Measurements from ENCODE around the gene PSMB7. TPM values are rescaled to one million over a fixed set of nuclear protein-coding genes. Genes with fewer than 3 reads are reported as not detected.
A peak's percentile ranks its signal among the peaks of the same experiment; 100 is the strongest.

PSMB7 gene
- total RNA-seq, 2 donors from 2014 or later = 120 to 126 TPM

DNA sequence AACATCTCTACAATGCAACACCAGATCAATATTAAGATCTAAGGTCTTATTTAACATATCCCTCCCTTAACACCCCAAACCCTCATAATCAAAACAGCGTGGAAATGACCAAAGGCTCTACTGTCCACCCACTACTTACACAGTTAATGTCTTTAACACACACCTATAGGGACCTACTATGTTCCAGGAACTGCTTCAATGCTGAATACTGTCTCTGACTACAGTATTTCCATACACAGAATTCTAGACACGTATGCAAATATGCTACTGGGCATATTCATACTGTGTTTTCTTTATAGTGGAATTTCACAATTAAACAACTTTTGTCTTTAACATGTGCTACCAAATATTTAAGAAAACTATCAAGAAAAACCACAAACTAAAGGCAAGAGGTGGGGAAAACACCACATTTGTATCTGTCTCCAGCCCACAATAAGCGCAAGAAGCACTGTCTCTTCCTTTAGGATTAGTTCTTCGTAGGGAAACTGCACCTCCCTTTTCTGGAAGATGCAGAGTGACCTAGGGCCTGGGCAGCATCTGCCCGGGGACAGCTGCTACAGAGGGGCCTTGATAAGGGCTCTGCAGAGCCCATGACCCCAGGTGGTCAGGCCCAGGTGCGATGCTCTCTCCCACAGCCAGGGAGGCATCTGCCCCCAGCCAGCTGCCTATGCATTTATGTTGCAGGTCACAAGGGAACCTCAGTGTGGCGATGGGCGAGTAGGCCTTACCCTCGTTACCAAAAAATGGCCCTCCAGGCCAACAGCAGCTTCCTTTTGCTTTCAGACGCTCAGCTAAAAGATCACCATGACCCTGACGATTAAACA is 55.2 kb downstream of the PSMB7 start:
- DNase-seq = no peak
- H3K36me3 Mint-ChIP-seq (ENCODE audit: insufficient read depth in 2 of 2) = peaks cover 0 to 4% of the 10 kb centered on the region in 2 donors
- H3K4me3 Mint-ChIP-seq = no peak overlapping the region
- no peak for ATAC-seq (replicated peaks in 1 of 2)
- H3K4me1 Mint-ChIP-seq (ENCODE audit: low read depth) = peaks cover 34% of the 10 kb centered on the region
- H3K27ac Mint-ChIP-seq = peak overlapping the region; percentile 5
- H3K27me3 Mint-ChIP-seq (ENCODE audit: low read depth) = no peaks in the 10 kb centered on the region
- H3K9me3 Mint-ChIP-seq = no peaks in the 10 kb centered on the region

DNA sequence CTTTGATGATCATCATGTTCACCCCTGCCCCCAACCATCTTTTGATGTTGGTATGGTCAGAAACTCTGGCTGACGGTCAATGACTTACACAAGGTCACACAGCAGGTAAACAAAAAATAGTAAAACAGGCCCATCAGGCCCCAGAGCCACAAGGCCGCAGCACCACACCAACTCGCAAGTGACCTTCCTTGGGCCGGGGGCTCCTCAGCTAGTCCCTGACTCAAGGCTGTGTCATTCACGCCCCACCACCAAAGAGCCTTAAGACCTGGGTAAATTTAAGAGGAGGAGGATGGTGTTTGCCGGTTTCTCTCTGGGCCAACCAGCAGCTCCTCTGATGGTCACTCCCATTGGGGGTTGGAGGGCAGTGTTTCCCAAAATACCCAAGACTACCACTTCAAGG is 55.8 kb downstream of the PSMB7 start:
- Mint-ChIP-seq H3K9me3 (no peaks in the 10 kb centered on the region), H3K4me1 (ENCODE audit: low read depth) (peaks cover 29% of the 10 kb centered on the region), H3K36me3 (ENCODE audit: insufficient read depth in 2 of 2) (no peaks in the 10 kb centered on the region), H3K27ac (no peak overlapping the region), H3K27me3 (ENCODE audit: low read depth) (no peaks in the 10 kb centered on the region), H3K4me3 (no peak overlapping the region)
- ATAC-seq (replicated peaks in 1 of 2) (no peak), DNase-seq (no peak)

DNA sequence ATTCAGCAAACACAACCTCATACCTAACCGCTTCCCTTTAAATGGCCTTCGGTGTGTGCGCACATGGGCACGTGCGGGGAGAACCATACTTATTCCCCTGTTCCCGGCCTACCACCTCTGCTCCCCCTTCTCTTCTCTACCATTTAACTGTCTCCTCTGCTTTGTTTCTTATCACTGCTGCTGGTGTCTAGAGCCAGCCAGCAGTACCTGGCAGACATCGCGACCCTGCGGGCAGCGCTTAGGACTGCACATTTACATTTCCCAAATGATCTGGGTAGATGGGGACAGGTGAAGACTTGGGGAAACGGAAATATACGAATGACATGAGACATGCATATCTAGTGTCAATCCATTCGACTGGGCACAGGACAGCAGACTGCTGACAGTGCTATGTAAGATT is 56.6 kb downstream of the PSMB7 start:
- Mint-ChIP-seq H3K27ac (no peak overlapping the region), H3K4me1 (ENCODE audit: low read depth) (peaks cover 29% of the 10 kb centered on the region)
- no peak for DNase-seq

DNA sequence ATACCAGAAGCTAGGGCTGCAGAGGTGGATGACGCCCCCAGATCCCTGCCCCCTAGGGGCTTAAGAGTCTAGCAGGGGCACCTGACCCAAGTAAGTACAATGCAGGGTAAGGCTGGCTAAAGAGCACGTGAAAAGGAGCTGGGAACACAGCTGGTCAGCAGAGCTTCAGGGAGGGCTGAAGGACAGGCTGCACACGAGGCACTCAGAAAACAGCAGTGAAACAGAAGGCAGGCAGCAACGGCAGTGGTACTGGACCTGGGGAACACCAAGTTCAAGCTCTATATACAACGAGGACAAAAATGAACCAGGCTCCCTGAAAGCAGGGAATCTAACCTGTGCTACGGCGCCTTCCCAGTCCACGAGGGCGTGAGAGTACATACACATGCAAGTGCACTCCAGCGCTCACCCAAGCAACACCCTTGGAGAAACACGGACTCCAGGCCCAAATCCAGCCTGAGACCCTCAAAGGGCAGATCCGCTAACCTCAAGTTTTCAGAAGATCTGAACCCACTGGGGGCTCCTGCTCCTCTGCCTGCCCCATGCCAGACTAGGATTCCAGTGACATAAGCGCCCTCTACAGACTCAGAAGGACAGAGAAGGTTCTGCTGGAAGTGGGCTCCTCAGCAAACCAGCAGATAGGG is 57.4 kb downstream of the PSMB7 start:
- Mint-ChIP-seq H3K27me3 (ENCODE audit: low read depth) (no peaks in the 10 kb centered on the region), H3K27ac (peak overlapping the region; percentile 72), H3K4me3 (no peak overlapping the region), H3K9me3 (no peaks in the 10 kb centered on the region), H3K4me1 (ENCODE audit: low read depth) (peaks cover 29% of the 10 kb centered on the region), H3K36me3 (ENCODE audit: insufficient read depth in 2 of 2) (peaks cover 0 to 1% of the 10 kb centered on the region in 2 donors)
- DNase-seq = no peak
- ATAC-seq (replicated peaks in 1 of 2) = no peak

More for the DNA sequence above, 56.6 kb downstream of the PSMB7 start:
- Mint-ChIP-seq H3K36me3 (ENCODE audit: insufficient read depth in 2 of 2) (no peaks in the 10 kb centered on the region), H3K4me3 (no peak overlapping the region), H3K27me3 (ENCODE audit: low read depth) (no peaks in the 10 kb centered on the region), H3K9me3 (no peaks in the 10 kb centered on the region)
- no peak for ATAC-seq (replicated peaks in 1 of 2)

DNA sequence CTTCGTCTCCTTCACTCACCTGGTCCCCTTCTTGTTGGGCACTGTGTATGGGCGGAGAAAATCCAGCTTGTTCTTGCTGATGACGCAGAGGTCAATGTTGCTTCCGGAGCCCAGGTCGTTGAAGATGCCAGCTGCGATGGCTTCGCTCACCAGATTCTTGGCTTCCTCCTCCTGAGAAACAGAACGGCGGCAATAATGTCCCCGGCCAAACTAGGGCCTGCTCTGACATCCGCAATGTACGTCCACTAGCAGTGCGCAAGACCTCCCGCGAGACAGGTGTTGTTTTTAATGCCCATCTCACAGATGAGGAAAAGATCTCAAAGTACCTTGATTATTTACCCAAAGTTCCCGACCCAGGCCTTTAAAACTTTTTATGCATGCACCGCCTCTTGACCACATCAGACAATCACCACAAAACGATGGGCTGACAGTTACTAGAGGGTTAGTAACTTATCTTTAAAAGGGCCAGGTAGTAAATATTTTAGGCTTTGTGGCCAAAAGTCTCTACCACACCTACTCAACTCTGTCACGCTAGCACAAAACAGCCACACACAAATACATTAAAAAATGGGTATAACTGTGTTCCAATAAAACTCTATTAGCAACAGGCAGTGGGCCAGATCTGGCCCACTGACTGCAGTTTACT is 58.4 kb downstream of the PSMB7 start:
- H3K27ac Mint-ChIP-seq = peak overlapping the region; percentile 72
- ATAC-seq (replicated peaks in 1 of 2) = no peak
- no peaks in the 10 kb centered on the region for H3K27me3 Mint-ChIP-seq (ENCODE audit: low read depth)
- H3K9me3 Mint-ChIP-seq = no peaks in the 10 kb centered on the region
- no peak overlapping the region for H3K4me3 Mint-ChIP-seq
- peaks cover 29% of the 10 kb centered on the region for H3K4me1 Mint-ChIP-seq (ENCODE audit: low read depth)
- DNase-seq = no peak
- H3K36me3 Mint-ChIP-seq (ENCODE audit: insufficient read depth in 2 of 2) = peaks cover 0 to 4% of the 10 kb centered on the region in 2 donors

DNA sequence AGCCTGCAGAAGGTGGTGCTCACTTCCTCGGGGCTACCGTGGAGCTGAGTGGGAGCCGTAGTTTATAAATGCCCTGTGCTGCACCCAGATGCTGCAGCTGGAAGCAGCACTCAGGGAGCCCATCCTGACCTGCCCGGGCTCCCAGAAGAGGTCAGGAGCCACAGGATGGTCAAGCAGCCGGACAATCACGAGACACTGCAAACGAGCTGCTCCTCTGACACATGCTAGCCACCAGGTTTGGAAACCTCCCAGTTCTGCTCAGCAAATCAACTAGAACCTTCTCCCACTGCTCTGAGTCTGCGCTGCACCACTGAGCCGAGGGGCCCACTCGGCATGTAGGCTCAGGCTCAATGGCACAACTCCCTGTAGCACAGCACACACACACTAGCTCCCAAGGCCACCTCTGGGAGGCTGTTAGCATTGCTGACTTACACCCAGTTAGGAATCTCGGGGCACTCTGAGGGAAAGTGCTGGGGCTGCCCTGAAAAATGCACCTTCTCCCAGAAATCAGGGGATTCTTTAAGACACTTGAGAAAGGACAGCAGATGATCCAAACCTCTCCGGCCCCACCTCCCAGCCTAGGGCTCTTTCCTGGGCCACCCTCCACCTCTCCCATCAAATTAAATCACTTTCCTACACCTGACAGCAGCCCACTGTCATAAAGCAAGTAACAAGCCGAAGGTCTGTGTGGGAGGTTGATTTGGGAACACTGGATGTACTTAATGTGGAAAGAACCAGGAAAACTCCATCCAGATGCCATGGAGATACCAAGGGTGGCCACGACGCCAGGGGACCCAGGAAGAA is 59.1 kb downstream of the PSMB7 start:
- Mint-ChIP-seq H3K9me3 (no peaks in the 10 kb centered on the region), H3K27me3 (ENCODE audit: low read depth) (no peaks in the 10 kb centered on the region), H3K4me3 (no peak overlapping the region), H3K4me1 (ENCODE audit: low read depth) (peaks cover 27% of the 10 kb centered on the region), H3K27ac (no peak overlapping the region), H3K36me3 (ENCODE audit: insufficient read depth in 2 of 2) (peaks cover 0 to 6% of the 10 kb centered on the region in 2 donors)
- ATAC-seq (replicated peaks in 1 of 2) (no peak), DNase-seq (no peak)

DNA sequence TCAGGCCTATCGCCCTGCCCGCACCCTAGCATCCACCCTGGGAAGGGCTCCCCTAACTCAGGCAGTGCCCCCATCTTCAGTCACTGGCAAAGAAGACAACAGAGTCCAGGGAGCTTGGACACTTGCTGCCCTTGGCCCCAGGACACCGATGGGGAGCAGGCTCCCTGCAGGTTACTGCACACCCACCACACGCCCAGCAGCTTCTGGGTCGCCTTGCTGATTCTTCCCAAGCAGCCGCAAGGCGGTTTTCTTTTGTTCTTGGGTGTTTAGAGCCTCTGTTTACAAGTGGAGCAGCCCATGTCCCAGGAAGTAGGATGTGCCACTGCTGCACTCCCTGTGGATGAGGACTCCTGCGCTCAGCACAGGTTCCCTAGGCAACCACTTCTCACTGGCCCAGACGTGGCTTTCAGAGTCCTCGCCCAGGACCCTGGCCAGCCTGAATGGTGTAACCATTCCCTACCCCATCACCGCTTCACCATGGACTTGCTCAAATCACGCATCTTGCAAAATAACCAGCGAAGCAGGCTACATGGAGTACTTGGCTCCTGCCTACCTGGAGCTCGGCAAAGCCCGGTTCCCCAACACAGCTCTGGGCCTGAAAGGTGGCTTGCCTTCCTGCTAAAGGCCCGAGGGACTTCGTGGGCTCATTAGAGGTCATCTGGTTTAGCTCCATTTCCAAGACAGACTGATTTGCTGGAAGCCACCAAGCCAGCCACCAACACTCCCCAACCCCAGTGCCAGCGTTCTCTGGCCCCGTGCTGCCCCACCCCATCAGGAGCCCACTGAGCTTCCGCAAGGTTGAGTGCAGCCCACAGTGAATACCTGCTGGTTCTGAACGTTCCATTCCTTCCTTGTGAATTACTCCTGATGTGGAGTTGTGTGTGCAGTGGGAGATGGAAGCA is 60.0 kb downstream of the PSMB7 start:
- ATAC-seq (replicated peaks in 1 of 2) = no peak
- H3K4me3 Mint-ChIP-seq = no peak overlapping the region
- DNase-seq = no peak

DNA sequence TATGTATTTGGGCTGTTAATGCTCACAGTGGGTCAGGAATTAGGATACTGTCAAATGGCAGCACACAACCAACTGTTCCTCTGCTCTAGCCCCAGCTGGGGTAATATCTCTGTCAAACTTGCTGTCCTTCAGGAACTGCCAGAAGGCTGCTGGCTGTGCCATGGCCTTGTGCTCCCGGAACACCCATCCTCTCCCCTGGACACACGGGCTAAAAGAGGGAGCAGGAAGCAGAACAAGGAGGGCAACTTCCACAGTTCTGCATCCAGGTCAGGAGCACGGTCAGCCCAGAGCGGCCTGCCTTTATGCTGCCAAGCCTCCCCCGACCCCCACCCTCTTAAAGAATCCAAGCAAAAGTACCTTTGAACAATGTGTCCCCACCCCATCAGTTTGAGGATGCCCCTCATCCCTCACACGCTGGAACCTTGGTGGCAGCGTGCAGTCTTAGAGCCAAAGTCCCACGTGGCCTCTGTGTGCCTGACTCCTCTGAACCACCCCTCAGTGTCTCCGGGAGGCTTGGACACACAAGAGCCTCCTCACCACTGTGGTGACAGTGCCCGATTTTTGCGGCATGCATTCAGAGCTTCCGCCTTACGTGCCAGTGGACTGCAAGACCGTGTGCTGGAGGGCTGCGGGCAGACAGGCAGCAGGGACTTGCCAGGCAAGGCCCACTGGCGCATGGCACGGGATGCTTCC is 60.8 kb downstream of the PSMB7 start:
- peaks cover 10% of the 10 kb centered on the region for H3K4me1 Mint-ChIP-seq (ENCODE audit: low read depth)
- DNase-seq (no peak), ATAC-seq (replicated peaks in 1 of 2) (no peak)
- no peak overlapping the region for H3K4me3 Mint-ChIP-seq
- no peaks in the 10 kb centered on the region for H3K27me3 Mint-ChIP-seq (ENCODE audit: low read depth)
- H3K27ac Mint-ChIP-seq = no peak overlapping the region
- H3K36me3 Mint-ChIP-seq (ENCODE audit: insufficient read depth in 2 of 2) = peaks cover 0 to 6% of the 10 kb centered on the region in 2 donors
- no peaks in the 10 kb centered on the region for H3K9me3 Mint-ChIP-seq

More for the DNA sequence above, 60.0 kb downstream of the PSMB7 start:
- Mint-ChIP-seq H3K9me3 (no peaks in the 10 kb centered on the region), H3K4me1 (ENCODE audit: low read depth) (peaks cover 18% of the 10 kb centered on the region), H3K36me3 (ENCODE audit: insufficient read depth in 2 of 2) (peaks cover 0 to 6% of the 10 kb centered on the region in 2 donors), H3K27me3 (ENCODE audit: low read depth) (no peaks in the 10 kb centered on the region), H3K27ac (no peak overlapping the region)

DNA sequence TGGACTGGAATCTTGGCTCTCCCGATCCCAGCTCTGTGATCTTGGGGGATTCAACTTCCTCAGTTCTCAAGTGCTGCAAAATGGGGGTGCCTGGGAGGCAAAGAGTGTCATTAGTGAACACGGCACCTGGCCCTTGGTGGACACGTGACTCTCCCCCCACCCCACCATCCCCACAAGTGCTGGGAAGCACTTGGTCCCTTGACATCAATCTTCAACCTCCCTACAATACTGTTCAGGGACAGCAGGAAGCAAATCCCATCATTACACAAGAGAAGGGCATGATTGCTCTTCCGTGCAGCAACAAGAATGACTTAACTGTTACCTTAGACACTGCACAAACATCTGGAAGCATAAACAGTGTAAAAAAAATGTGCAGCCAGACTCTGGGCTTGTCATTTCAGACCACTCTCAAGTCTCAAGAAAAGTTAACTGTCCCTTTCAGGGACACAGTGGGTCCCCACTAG is 61.4 kb downstream of the PSMB7 start:
- no peak overlapping the region for H3K4me3 Mint-ChIP-seq
- peaks cover 9% of the 10 kb centered on the region for H3K4me1 Mint-ChIP-seq (ENCODE audit: low read depth)
- no peak overlapping the region for H3K27ac Mint-ChIP-seq
- ATAC-seq (replicated peaks in 1 of 2) (no peak), DNase-seq (no peak)
- no peaks in the 10 kb centered on the region for H3K9me3 Mint-ChIP-seq
- H3K27me3 Mint-ChIP-seq (ENCODE audit: low read depth) = no peaks in the 10 kb centered on the region
- peaks cover 0 to 6% of the 10 kb centered on the region in 2 donors for H3K36me3 Mint-ChIP-seq (ENCODE audit: insufficient read depth in 2 of 2)

DNA sequence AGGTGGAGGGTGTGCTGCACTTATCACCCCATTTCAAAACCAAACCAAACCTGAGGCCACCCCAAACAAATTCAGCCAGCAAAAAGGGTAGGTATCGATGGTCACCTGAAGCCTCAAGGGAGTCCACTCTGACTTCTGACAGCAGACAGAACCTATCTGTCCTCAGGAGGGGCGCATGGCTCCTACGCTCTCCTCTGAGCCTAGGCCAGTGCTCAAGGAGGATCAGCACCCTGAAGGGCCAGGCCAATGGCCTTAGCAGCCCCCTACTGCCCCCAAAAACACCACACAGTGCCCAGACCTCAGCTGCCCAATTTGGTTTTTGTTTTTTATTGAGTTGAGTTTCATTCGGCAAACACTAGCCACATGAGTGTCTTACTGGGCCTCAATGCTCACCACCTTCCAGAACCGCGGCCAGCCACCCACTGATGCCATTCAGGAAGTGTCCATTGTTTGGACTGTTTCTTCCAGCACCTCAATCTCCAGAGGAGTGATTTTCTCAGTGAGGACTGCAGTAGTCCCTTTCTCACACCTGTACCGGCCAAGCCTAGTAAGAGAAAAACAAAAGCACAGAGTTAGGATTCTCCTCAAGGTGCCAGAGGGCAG is 62.0 kb downstream of the PSMB7 start:
- peaks cover 9% of the 10 kb centered on the region for H3K4me1 Mint-ChIP-seq (ENCODE audit: low read depth)
- no peak for ATAC-seq (replicated peaks in 1 of 2)
- H3K27me3 Mint-ChIP-seq (ENCODE audit: low read depth) = no peaks in the 10 kb centered on the region
- H3K4me3 Mint-ChIP-seq = no peak overlapping the region
- no peak for DNase-seq
- H3K27ac Mint-ChIP-seq = no peak overlapping the region
- H3K9me3 Mint-ChIP-seq = no peaks in the 10 kb centered on the region
- H3K36me3 Mint-ChIP-seq (ENCODE audit: insufficient read depth in 2 of 2) = peaks cover 0 to 6% of the 10 kb centered on the region in 2 donors

DNA sequence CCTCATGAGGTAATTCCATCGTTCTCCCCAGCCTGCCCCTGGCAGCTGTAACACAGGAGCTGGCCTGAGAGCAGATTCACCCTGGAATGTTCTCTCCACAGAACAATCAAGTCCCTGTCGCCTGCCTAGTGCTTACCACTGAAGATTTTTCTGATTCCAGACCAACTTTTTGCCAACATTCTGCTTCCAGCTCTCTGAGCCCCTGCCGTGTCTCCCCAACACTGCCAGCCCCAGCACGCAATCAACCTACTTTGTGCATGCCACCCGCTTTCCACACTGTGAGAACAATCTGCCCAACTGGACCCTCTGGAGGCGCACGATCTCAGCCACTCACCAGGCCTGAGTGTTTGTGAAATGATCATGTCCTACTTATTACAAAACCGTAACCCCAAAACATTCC is 62.6 kb downstream of the PSMB7 start:
- Mint-ChIP-seq H3K36me3 (ENCODE audit: insufficient read depth in 2 of 2) (peaks cover 0 to 6% of the 10 kb centered on the region in 2 donors), H3K9me3 (no peaks in the 10 kb centered on the region), H3K4me1 (ENCODE audit: low read depth) (peaks cover 5% of the 10 kb centered on the region), H3K27ac (no peak overlapping the region), H3K4me3 (no peak overlapping the region), H3K27me3 (ENCODE audit: low read depth) (no peaks in the 10 kb centered on the region)
- no peak for DNase-seq
- ATAC-seq (replicated peaks in 1 of 2) = no peak

Measured in activated T-cell treated with anti-CD3 and anti-CD28 coated beads, Interleukin-2, amount 50 U/mL, for 72 hours (primary cell).